GM18526 (cell line): ENCODE data around the gene MACROD2.

Source experiments
- POLR2A ChIP-seq: IDR thresholded peaks from 3 replicates; pipeline ENCODE4 v1.6.1; 2011; ENCODE audit not compliant: insufficient read length; ENCODE audit errors: extremely low read depth

MACROD2 gene

GRCh38 chr20:13995086-13995665 lies at the start of gene MACROD2:
TSS of gene MACROD2 (plus strand) at chr20:13995516.
- TF ChIP-seq POLR2A = no peak

GRCh38 chr20:13947719-13948118 lies 47.6 kb upstream of the MACROD2 start:
- no peak for TF ChIP-seq POLR2A

- TF ChIP-seq POLR2A = no peak
These were observed 42.1 kb upstream of the MACROD2 start for GRCh38 chr20:13953227-13953626.

- no peak for TF ChIP-seq POLR2A
These were observed 35.2 kb upstream of the MACROD2 start for GRCh38 chr20:13960119-13960518.

- no peak for TF ChIP-seq POLR2A
These were observed 34.8 kb upstream of the MACROD2 start for GRCh38 chr20:13960525-13960924.

- no peak for TF ChIP-seq POLR2A
These were observed 11.1 kb upstream of the MACROD2 start for GRCh38 chr20:13984211-13984610.

- TF ChIP-seq POLR2A = no peak
These were observed 4.9 kb upstream of the MACROD2 start, which contains the start of gene SEL1L2 for GRCh38 chr20:13990465-13990864. TSS of gene SEL1L2 (minus strand) at chr20:13990614. CDS start at chr20:13990534, 80 bp downstream.

GRCh38 chr20:13991311-13991710 lies 4.0 kb upstream of the MACROD2 start:
- TF ChIP-seq POLR2A = no peak

GRCh38 chr20:13995841-13996240 lies 525 bp downstream of the MACROD2 start:
- TF ChIP-seq POLR2A = no peak

GRCh38 chr20:13996265-13996664 lies 949 bp downstream of the MACROD2 start:
- no peak for TF ChIP-seq POLR2A

GRCh38 chr20:14000917-14001316 lies 5.6 kb downstream of the MACROD2 start:
- TF ChIP-seq POLR2A = no peak

- no peak for TF ChIP-seq POLR2A
These were observed 10.7 kb downstream of the MACROD2 start for GRCh38 chr20:14005996-14006395.

- no peak for TF ChIP-seq POLR2A
These were observed 13.9 kb downstream of the MACROD2 start for GRCh38 chr20:14009208-14009607.

- TF ChIP-seq POLR2A = no peak
These were observed 17.4 kb downstream of the MACROD2 start for GRCh38 chr20:14012671-14013070.

GRCh38 chr20:14030991-14031390 lies 35.7 kb downstream of the MACROD2 start:
- no peak for TF ChIP-seq POLR2A

- TF ChIP-seq POLR2A = no peak
These were observed 38.0 kb downstream of the MACROD2 start for GRCh38 chr20:14033310-14033709.

- TF ChIP-seq POLR2A = no peak
These were observed 41.3 kb downstream of the MACROD2 start for GRCh38 chr20:14036567-14036966.

- no peak for TF ChIP-seq POLR2A
These were observed 51.2 kb downstream of the MACROD2 start for GRCh38 chr20:14046534-14046933.

- TF ChIP-seq POLR2A = no peak
These were observed 53.8 kb downstream of the MACROD2 start for GRCh38 chr20:14049111-14049510.
